ENCODE results near the gene PNP. TPM values are rescaled to one million over a fixed set of nuclear protein-coding genes. Genes with fewer than 3 reads are reported as not detected.
"Not testable (repeated sequence)": the region's sequence is repeated elsewhere in the genome, so short reads cannot be mapped to it uniquely, and the experiment has no call there.

Gene PNP
- total and polyA plus RNA-seq, 9 donors: 3.4 to 23.0 (median 7.5) TPM

DNA sequence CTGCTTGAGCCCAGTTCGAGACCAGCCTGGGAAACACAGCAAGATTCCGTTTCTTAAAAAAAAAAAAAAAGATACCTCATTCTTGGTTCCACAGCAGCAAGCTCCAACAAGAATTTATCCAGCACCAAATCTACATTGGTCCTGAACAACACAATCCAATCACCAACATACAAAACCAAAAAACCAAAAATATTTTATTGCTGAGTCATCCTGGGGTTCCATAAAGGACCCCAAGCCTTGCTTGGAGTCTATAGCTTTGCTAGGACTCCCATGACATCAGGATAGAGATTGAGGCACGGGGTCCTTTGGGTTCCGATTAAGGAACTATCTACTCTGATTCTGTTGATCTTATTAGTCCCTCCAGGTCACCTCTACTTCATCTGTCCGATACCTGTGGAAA, 22.3 kb upstream of the PNP start:
- H3K27me3 ChIP-seq: no peaks in the 10 kb centered on the region
- 92 to 95% (median 95%) methylated on average over 5 of the region's 5 CpGs for WGBS, 3 donors
- no peaks in the 10 kb centered on the region for H3K4me1 ChIP-seq (ENCODE audit: insufficient read depth)
- no peaks in the 10 kb centered on the region for H3K36me3 ChIP-seq
- TF ChIP-seq, protein P1, sequence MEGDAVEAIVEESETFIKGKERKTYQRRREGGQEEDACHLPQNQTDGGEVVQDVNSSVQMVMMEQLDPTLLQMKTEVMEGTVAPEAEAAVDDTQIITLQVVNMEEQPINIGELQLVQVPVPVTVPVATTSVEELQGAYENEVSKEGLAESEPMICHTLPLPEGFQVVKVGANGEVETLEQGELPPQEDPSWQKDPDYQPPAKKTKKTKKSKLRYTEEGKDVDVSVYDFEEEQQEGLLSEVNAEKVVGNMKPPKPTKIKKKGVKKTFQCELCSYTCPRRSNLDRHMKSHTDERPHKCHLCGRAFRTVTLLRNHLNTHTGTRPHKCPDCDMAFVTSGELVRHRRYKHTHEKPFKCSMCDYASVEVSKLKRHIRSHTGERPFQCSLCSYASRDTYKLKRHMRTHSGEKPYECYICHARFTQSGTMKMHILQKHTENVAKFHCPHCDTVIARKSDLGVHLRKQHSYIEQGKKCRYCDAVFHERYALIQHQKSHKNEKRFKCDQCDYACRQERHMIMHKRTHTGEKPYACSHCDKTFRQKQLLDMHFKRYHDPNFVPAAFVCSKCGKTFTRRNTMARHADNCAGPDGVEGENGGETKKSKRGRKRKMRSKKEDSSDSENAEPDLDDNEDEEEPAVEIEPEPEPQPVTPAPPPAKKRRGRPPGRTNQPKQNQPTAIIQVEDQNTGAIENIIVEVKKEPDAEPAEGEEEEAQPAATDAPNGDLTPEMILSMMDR (IDR thresholded peaks at IDR 0.05): no peak
- no peak for TF ChIP-seq EP300 (IDR thresholded peaks at IDR 0.05)
- no peak for TF ChIP-seq POLR2A (IDR thresholded peaks at IDR 0.05)
- no peaks in the 10 kb centered on the region for H3K9me3 ChIP-seq
- no peak overlapping the region for H3K27ac ChIP-seq
- intact Hi-C loops (cut with DNase I): no loop called here
- H3K4me3 ChIP-seq: no peak overlapping the region
- no peak for DNase-seq

DNA sequence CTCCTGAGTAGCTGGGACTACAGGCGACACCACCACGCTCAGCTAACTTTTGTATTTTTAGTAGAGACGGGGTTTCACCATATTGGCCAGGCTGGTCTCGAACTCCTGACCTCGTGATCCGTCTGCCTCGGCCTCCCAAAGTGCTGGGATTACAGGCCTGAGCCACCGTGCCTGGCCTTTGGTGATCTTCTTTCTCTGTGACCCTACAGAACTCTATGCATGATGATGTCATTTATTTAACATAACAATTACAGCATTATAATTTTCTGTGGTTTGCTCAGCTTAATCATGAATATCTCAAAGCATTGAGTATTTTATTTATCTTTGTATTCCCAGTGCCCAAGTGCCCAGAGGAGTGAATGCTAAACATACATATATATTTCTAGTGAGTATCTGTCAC, 16.4 kb upstream of the PNP start:
- intact Hi-C loops (cut with DNase I): loop anchor here in 1 of 4 donors (10.0 kb wide), 1 partner anchor 128 kb away; no protein-coding TSS in a partner anchor
- H3K27ac ChIP-seq: not testable (repeated sequence)

DNA sequence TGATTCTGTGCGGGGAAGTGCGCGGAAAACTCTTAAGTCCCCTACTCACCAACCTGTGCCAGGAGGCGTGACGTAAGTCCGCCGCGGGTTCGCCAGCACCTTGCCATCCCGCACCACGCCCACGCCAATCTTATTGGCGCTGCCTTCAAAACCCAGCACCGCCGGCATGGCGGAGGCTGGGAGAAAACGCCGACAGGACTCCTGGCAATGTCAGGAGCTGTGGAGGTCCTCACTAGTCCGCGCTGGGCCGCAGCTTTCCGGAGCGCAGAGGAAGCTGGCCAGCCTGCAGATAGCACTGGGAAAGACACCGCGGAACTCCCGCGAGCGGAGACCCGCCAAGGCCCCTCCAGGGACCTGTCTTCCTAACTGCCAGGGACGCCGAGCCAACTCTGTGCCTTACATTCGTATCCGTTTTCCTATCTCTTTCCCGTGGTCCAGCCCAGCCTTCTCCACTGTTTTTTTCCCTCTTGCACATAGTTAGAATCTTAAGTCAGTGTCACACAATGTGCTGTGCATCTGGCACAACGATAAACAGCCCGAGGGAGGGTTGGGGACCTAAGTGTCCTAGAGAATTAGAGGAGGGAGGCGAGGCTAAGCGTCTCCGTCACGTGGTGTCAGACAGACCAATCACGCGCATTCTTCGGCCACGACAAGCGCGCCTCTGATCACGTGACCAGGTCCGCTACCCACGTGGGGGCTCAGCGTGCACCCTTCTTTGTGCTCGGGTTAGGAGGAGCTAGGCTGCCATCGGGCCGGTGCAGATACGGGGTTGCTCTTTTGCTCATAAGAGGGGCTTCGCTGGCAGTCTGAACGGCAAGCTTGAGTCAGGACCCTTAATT, 14.5 kb upstream of the PNP start, which contains the start of the genes APEX1 and OSGEP:
Gene APEX1 (plus strand): TSS at position 711 of the 839 bp plus-strand sequence. CDS start 420 bp downstream, outside the sequence.
Gene OSGEP (minus strand): TSS at position 297 of the 839 bp plus-strand sequence. CDS start 129 bp downstream, at position 168.
- TF ChIP-seq EP300 (IDR thresholded peaks at IDR 0.05) (no peak), POLR2A (IDR thresholded peaks at IDR 0.05) (peak; percentile 39)
- TF ChIP-seq, protein P1 (IDR thresholded peaks at IDR 0.05): no peak
- H3K4me3 ChIP-seq: peak within 1 kb of the TSS; percentile 76
- no peaks in the 10 kb centered on the region for H3K9me3 ChIP-seq
- 0% methylated on average over 56 of the region's 56 CpGs for WGBS, 3 donors
- no peaks in the 10 kb centered on the region for H3K36me3 ChIP-seq
- peak; percentile 96 to 98 (median 98) for DNase-seq
- peak within 1 kb of the TSS; percentile 68 to 83 for H3K27ac ChIP-seq
- intact Hi-C loops (cut with DNase I): loop anchor here in 2 of 4 donors (5.0 to 10.0 kb wide), 2 partner anchors 112 to 130 kb away; partner anchors contain the start of gene PARP2 (in 1 of the 2)
- H3K4me1 ChIP-seq (ENCODE audit: insufficient read depth): peaks cover 2% of the 10 kb centered on the region
- H3K27me3 ChIP-seq: no peaks in the 10 kb centered on the region

More for the DNA sequence above, 16.4 kb upstream of the PNP start:
- WGBS, 3 donors: 81 to 91% (median 89%) methylated on average over 8 of the region's 8 CpGs
- not testable (repeated sequence) for H3K9me3 ChIP-seq; H3K27me3 ChIP-seq; H3K4me3 ChIP-seq; H3K4me1 ChIP-seq (ENCODE audit: insufficient read depth); DNase-seq; H3K36me3 ChIP-seq

DNA sequence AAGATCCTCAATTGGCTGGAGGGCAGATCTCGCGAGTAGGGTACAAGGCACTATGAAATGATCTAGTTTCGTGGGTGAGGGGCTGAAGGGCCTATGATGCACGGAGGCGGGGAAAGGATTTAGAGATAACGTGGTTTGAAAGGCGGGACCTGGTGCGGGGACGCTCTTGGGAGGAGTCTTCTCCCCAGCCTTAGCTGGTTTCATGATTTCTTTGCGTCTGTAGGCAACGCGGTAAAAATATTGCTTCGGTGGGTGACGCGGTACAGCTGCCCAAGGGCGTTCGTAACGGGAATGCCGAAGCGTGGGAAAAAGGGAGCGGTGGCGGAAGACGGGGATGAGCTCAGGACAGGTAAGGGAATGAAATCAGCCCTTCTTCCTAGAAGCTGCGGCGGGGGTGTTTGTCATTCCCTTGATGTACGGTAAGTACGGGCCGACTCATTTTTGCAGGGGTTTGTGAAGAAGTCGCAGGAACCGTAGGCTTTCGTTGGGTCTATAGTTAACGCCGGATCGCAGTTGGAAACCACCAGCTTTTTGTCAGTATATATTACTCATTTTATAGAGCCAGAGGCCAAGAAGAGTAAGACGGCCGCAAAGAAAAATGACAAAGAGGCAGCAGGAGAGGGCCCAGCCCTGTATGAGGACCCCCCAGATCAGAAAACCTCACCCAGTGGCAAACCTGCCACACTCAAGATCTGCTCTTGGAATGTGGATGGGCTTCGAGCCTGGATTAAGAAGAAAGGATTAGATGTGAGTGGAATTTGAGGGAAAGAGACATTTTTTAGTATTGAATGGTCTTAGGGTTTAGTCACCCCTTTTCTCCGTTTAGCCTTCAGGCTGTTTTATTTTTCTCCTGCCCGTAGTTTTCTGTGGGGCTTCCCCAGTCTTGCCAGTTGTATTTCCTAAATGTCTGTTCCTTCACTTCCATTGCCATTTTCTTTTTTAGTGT, 13.6 kb upstream of the PNP start:
- H3K4me1 ChIP-seq (ENCODE audit: insufficient read depth): peaks cover 4% of the 10 kb centered on the region
- peak in 1 of 5 donors; percentile 35 for DNase-seq

More for the DNA sequence above, 13.6 kb upstream of the PNP start:
- intact Hi-C loops (cut with DNase I): loop anchor here in 2 of 4 donors (5.0 to 10.0 kb wide), 2 partner anchors 113 to 131 kb away; partner anchors contain the start of gene PARP2 (in 1 of the 2)
- Histone ChIP-seq H3K9me3 (no peaks in the 10 kb centered on the region), H3K4me3 (peak overlapping the region; percentile 76), H3K36me3 (no peaks in the 10 kb centered on the region), H3K27ac (peak overlapping the region; percentile 68 to 83), H3K27me3 (no peaks in the 10 kb centered on the region)
- no peak for TF ChIP-seq EP300 (IDR thresholded peaks at IDR 0.05)
- TF ChIP-seq, protein P1 (IDR thresholded peaks at IDR 0.05): no peak
- TF ChIP-seq POLR2A (IDR thresholded peaks at IDR 0.05): no peak
- 0 to 1% (median 1%) methylated on average over 39 of the region's 39 CpGs for WGBS, 3 donors
